HG02943 (cell line): ENCODE data around the gene CDK2AP2.
"Not testable (repeated sequence)": the region's sequence is repeated elsewhere in the genome, so short reads cannot be mapped to it uniquely, and the experiment has no call there.

ENCODE experiments used
- ATAC-seq: cut with Tn5 transposase; IDR thresholded peaks from one replicate; pipeline ENCODE4 v1.9.1; 2021; ENCODE audit warnings: mild to moderate bottlenecking, low read depth, moderate library complexity; ENCODE audit not compliant: unreplicated experiment

The CDK2AP2 gene

GRCh38 chr11:67468456-67468758, 39.6 kb downstream of the CDK2AP2 start:
- no peak for ATAC-seq

DNA sequence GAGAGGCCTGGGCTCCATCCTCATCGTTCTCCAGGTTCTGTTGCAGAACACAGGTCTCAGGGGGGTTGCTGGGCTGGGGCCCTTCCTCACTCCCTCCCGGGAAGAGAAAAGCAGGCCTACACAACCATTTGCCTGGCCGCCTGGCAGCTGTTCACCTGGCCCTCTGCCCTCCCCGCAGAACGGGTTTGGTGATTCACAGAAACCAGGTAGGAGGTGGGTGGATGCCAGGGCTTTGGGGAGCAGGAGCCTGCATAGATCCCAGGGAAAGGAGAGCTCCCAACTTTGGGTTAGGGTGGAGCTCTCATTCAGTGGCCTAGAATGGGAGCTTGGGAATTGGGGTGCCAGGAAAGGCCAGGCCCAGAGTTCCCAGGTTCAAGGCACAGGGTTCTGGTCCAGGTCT, 39.9 kb downstream of the CDK2AP2 start:
- no peak for ATAC-seq

DNA sequence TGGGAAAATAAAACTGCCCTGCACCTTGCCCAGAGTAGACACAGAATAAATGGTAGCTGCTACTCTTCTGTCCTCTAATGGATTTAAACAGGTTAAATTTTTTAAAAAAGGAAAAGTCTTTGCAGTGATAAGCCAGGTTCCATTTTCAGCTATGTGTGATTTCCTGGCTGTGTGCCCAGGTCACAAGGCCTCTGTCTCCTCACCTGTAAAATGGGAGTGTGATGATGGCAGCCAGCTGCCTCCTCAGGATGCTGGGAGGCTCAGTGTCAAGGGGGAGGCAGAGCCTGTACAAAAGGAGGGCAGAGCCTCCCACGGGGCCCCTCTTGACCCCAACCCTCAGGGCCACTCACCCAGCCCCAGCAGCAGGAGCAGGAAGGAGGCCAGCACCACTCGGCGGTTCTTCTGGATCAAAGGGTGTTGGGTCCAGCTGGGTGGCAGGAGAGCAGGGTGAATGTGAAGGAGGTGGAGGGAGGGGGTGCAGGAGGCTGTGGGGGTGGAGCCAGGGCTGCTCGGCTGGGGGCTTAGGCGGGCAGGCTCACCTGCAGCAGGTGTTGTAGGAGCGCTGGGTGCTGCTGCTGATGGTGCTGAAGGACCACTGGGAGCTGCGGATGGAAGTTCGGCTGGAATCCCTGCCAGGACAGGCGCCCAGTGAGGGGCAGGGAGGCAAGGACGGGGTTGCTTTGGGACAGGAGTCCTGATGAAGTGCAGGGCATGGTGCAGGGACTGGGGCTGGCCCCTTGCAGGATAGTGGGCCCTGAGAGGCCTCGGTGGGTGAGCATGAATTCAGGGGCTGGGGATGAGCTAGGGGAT, 40.8 kb downstream of the CDK2AP2 start:
- ATAC-seq, result no peak

- ATAC-seq, result no peak
These were observed 41.6 kb downstream of the CDK2AP2 start for GRCh38 chr11:67466367-67466766.

GRCh38 chr11:67465530-67465929, 42.4 kb downstream of the CDK2AP2 start:
- not testable (repeated sequence) for ATAC-seq

- ATAC-seq, result no peak
These were observed 42.8 kb downstream of the CDK2AP2 start for GRCh38 chr11:67465189-67465510.

GRCh38 chr11:67464411-67465188, 43.4 kb downstream of the CDK2AP2 start:
- peak; percentile 40 for ATAC-seq

DNA sequence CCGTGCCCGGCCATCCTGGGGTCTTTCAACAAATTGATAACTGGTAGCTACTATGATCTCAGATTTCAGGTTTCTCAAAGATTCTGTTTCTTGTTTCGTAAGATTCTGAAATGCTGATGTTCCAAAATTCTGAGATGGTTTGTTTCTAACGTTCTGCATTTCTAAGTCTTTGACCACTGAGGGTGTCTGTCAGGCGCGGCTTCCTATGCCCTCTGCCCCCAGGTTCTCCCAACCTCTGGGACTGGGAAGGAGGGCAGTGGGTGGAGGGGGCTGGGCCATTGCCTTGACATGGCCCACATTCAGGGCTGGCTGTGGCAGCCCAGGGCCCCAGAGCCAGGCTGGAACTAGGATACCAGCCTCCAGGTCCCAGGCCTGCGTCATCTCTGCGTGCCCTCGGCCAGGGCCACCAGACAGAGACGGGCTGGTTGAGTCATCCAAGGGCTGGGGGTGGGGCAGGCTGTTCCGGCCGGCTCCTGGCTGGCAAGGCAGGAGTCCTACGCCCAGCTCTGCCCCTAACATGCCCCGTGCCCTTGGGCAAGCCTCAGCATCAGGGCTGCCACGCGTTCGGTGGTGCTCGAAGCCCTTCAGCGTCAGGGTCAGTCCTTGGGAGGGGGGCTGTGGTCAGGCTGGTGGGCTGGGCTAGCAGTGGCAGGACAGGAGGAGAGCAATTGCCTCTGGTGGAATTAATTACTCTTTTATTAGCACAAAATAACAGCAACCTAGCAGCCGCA, 44.1 kb downstream of the CDK2AP2 start:
- no peak for ATAC-seq

GRCh38 chr11:67463186-67463585, 44.8 kb downstream of the CDK2AP2 start:
- no peak for ATAC-seq

GRCh38 chr11:67458266-67458665, 49.7 kb downstream of the CDK2AP2 start:
- no peak for ATAC-seq

DNA sequence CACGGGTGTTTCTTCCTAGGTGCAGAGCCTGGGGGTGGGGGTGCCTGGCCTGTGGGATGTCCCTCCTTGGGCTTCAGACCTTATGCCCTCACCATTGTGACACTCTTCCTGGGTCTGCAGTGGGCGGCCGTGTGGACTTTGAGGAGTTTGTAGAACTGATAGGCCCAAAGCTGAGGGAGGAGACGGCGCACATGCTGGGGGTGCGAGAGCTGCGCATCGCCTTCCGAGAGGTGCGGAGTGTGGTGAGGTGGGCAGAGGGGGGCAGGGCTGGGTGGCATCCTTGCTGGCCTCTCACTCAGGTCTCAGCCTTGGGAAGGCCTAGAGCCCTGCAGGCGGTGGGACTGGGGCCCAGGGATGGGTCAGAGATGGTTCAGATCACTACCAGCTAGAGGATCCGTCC, 50.5 kb downstream of the CDK2AP2 start:
- no peak for ATAC-seq
